SK-N-MC (cell line): ENCODE data around the gene GCK.
"Not testable (repeated sequence)": the region's sequence is repeated elsewhere in the genome, so short reads cannot be mapped to it uniquely, and the experiment has no call there.

Source experiments
- DNase-seq: peaks from one replicate; pipeline ENCODE4 v3.0.0-alpha.2; 2011; ENCODE audit warnings: low read depth, low spot score
- H3K27ac ChIP-seq: fragments of 200-600 bp; sonication (generic); 2 replicates; pipeline ENCODE4 v1.5.1; 2016; ENCODE audit warnings: mixed run types
- H3K36me3 ChIP-seq: fragments of 200-600 bp; sonication (generic); 2 replicates; pipeline ENCODE4 v1.6.1; 2017; ENCODE audit warnings: antibody characterized with exemption, low read length, mixed read lengths; ENCODE audit not compliant: insufficient read depth
- H3K4me3 ChIP-seq: fragments of 200-600 bp; sonication (generic); 2 replicates; pipeline ENCODE4 v1.5.1; 2016
- H3K9ac ChIP-seq: fragments of 200-600 bp; sonication (generic); 2 replicates; pipeline ENCODE4 v1.8.0; 2017; ENCODE audit warnings: mixed run types, mixed read lengths; ENCODE audit not compliant: insufficient read length
- H3K9me3 ChIP-seq: fragments of 200-600 bp; sonication (generic); 2 replicates; pipeline ENCODE4 v1.6.1; 2017; ENCODE audit warnings: low read depth, mild to moderate bottlenecking, antibody characterized with exemption, low read length, moderate library complexity, mixed read lengths
- EZH2 ChIP-seq: fragments of 200-600 bp; sonication (generic); IDR thresholded peaks from one replicate; pipeline ENCODE4 v1.6.1; 2017; ENCODE audit warnings: antibody characterized with exemption
- FOXP2 ChIP-seq: optimal IDR thresholded peaks from 2 replicates; pipeline ENCODE3; 2011; ENCODE audit warnings: mild to moderate bottlenecking, moderate library complexity; ENCODE audit not compliant: insufficient read depth; ENCODE audit errors: extremely low read length, control extremely low read depth
- POLR2AphosphoS5 ChIP-seq: IDR thresholded peaks from 2 replicates; pipeline ENCODE4 v1.6.1; 2012; ENCODE audit warnings: mild to moderate bottlenecking, low read depth, low read length, borderline replicate concordance

Gene GCK

DNA sequence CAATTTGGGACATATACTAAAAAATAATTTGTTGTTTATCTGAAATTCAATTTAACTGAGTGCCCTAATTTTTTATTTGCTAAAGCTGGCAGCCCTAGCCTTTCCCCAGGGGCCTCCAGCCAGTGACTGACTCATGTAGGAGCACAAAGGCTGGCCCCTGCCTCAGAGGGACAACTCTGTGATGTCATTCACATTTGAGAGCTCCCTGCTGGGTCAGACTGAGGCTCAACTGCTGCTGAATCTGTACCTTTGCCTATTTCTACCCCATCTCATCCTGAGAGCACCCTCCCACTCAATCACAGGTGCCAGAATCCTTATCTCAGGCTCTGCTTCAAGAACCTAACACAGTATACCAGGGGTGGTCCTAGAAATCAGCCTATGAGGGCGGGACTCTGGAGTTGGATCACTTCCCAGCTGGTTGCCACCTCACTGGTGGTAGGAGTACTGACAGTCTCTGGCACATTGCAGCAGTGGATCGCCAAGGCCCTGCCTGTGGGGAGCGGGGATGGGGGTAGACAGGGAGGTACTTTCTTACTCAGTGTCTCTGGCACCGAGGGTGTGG lies 11.6 kb downstream of the GCK start:
- H3K9ac ChIP-seq: no peak overlapping the region
- H3K27ac ChIP-seq: no peak overlapping the region
- TF ChIP-seq EZH2: no peak
- TF ChIP-seq FOXP2: no peak
- TF ChIP-seq POLR2AphosphoS5: no peak
- H3K36me3 ChIP-seq: no peaks in the 10 kb centered on the region
- no peaks in the 10 kb centered on the region for H3K9me3 ChIP-seq
- no peak overlapping the region for H3K4me3 ChIP-seq
- no peak for DNase-seq

DNA sequence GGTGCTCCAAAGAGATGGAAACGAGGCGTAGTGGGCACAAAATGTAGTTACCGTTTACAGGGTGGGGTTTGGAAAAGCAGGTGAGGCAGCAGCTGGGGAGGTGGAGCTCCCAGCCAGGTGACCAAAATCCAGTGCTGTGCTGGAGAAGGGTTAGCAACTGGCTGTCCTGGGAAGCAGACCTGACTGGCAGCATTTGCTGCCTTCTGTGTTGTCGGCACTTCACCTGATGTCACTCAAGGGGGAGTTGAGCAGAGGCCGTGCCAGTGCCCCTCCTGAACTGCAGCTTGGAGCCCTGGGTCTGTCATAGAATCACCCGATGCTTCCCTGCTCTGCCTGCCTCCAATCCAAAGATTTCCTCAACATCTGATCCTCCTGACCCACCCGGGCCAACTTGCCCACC lies 12.8 kb downstream of the GCK start:
- Histone ChIP-seq H3K4me3 (no peak overlapping the region), H3K9ac (no peak overlapping the region), H3K36me3 (no peaks in the 10 kb centered on the region), H3K9me3 (no peaks in the 10 kb centered on the region), H3K27ac (no peak overlapping the region)
- TF ChIP-seq FOXP2 (no peak), EZH2 (no peak), POLR2AphosphoS5 (no peak)
- no peak for DNase-seq

DNA sequence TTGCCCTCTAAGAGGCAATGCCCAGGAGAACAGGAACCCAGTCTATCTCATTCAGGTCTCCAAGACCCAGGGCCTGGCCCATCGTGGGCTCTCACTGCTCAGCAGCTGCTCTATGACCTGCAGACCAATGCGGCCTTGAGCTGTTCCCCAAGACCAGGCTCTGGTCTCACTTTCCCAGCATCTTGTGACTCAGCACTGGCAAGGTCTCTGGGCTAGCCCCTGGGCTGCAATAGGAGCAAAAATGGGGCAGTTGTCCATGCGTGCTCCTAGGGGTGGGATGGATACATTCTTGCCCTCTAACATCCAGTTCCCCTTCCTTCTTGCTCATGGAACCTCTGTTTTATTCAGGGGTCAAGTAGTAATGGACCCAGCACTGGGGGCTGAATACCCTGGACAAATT lies 13.5 kb downstream of the GCK start:
- Histone ChIP-seq H3K4me3 (no peak overlapping the region), H3K9me3 (no peaks in the 10 kb centered on the region), H3K27ac (no peak overlapping the region), H3K36me3 (no peaks in the 10 kb centered on the region), H3K9ac (no peak overlapping the region)
- TF ChIP-seq FOXP2: no peak
- no peak for DNase-seq

DNA sequence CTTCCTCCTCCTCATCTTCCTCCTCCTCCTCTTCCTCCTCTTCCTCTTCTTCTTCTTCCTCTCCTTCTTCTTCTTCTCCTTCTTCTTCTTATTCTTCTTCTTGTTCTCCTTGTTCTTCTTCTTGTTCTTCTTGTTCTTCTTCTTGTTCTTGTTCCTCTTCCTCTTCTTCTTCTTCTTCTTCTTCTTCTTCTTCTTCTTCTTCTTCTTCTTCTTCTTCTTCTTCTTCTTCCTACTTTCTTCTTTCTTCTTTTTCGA lies 14.6 kb downstream of the GCK start:
- DNase-seq, H3K9ac ChIP-seq, H3K36me3 ChIP-seq, H3K4me3 ChIP-seq, H3K9me3 ChIP-seq, H3K27ac ChIP-seq: not testable (repeated sequence)

DNA sequence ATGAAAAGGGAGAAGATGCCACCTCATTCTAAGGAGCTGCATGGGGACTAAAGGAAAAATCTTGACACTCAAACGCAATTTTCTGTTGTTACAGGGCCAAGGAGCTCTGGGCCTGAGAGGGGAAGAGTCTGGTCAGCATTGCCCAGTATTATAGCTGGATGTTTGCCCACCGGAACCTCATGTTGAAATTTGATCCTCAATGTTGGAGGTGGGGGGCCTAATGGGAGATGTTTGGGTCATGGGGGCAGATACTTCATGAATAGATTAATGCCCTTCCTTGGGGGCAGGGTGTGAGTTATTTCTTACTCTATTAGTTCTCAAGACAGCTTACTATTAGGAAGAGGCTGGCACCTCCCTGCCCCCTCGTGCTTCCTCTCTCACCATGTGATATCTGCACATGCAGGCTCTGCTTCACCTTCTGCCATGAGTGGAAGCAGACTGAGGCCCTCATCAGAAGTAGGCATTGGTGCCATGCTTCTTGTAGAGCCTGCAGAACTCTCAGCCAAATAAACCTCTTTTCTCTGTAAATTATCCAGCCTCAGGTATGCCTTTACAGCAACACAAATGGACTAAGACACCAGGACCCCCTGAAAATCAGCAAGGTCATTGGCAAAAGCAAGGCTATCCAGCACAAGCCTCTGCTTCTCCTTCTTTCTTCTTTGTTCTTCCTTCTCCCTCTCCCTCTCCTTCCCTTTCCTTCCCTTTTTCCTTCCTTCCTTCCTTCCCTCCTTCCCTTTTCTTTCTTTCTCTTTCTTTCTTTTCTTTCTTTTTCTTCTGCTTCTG lies 15.1 kb downstream of the GCK start:
- H3K36me3 ChIP-seq: no peaks in the 10 kb centered on the region
- no peaks in the 10 kb centered on the region for H3K9me3 ChIP-seq
- TF ChIP-seq FOXP2 (no peak), EZH2 (no peak), POLR2AphosphoS5 (no peak)
- no peak overlapping the region for H3K9ac ChIP-seq
- H3K27ac ChIP-seq: no peak overlapping the region
- no peak for DNase-seq
- no peak overlapping the region for H3K4me3 ChIP-seq

DNA sequence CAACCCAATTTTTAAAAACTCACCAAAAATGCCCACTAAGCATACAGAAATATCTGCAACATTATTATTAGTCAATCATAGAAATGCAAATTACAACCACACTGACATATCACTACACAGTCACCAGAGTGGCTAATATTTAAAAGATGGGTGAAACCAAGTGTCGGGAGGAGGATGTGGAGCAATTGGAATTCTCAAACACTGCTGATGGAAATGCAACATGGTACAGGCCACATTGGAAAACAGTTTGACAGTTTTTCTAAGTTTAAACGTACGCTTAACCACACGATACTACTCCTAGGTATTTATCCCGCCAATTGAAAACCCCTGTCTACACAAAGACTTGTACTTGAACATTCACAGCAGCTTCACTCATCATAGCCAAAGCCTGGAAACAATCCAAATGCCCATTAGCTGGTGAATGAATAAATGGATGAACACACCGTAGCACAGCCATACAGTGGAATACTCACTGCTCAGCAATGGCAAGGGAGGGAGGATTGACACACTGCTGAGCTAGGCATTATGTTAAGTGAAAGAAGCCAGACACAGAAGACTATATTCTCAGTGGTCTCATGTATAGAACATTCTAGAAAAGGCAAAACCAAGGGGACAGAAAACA lies 16.3 kb downstream of the GCK start:
- TF ChIP-seq FOXP2 (no peak), POLR2AphosphoS5 (no peak), EZH2 (no peak)
- no peaks in the 10 kb centered on the region for H3K9me3 ChIP-seq
- no peak for DNase-seq
- no peak overlapping the region for H3K9ac ChIP-seq
- no peak overlapping the region for H3K27ac ChIP-seq
- H3K36me3 ChIP-seq: no peaks in the 10 kb centered on the region
- H3K4me3 ChIP-seq: no peak overlapping the region

DNA sequence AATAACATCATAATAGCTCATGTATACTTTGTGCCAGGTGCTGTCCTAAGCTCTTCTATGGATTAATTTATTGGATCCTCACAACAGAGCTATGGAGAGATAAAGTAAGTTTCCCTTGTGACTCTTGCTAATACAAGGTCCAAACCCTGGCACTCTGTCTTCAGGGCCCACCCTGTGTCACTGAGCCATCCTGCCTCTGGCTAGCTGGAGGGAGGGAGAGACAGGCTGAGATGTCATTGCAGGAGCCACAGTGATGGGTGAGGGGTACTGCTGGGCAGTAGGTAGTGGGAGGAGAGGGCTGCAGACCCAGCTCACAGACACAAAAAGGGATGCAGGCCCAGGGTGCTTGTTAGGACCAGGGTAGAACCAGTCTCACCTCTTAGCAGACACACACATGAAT lies 16.9 kb downstream of the GCK start:
- no peak overlapping the region for H3K4me3 ChIP-seq
- no peaks in the 10 kb centered on the region for H3K36me3 ChIP-seq
- TF ChIP-seq FOXP2 (no peak), POLR2AphosphoS5 (no peak), EZH2 (no peak)
- no peak overlapping the region for H3K9ac ChIP-seq
- H3K27ac ChIP-seq: no peak overlapping the region
- DNase-seq: no peak
- H3K9me3 ChIP-seq: no peaks in the 10 kb centered on the region

DNA sequence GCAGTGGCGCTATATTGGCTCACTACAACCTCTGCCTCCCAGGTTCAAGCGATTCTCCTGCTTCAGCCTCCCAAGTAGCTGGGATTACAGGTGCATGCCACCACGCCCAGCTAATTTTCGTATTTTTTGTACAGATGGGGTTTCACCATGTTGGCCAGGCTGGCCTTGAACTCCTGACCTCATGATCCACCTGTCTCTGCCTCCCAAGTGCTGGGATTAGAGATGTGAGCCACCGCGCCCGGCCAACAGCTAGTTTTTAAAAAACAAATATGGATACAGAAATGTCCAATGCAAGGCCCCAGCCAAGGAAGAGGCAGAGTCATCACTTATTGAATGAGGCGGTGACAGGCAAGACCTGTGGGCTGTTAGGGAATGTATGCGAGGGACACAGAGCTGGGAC lies 17.3 kb downstream of the GCK start:
- H3K9ac ChIP-seq, H3K9me3 ChIP-seq, H3K36me3 ChIP-seq, H3K27ac ChIP-seq, DNase-seq, H3K4me3 ChIP-seq: not testable (repeated sequence)

DNA sequence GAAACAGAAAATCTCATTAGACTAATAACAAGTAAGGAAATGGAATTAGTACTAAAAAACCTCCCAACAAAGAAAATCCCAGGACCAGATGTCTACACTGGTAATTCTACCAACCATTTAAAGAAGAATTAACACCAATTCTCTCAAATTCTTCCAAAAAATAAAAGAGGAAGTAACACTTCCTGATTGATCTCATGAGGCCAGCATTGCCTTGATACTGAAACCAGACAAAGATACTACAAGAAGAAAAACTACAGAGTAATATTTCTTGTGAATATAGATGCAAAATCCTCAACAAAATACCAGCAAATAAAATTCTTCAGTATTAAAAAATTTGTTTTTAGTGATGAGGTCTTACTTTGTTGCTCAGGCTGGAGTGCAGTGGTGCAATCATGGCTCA lies 21.3 kb downstream of the GCK start:
- no peaks in the 10 kb centered on the region for H3K9me3 ChIP-seq
- no peak overlapping the region for H3K27ac ChIP-seq
- no peaks in the 10 kb centered on the region for H3K36me3 ChIP-seq
- no peak overlapping the region for H3K9ac ChIP-seq
- TF ChIP-seq POLR2AphosphoS5 (no peak), FOXP2 (no peak), EZH2 (no peak)
- DNase-seq: no peak
- H3K4me3 ChIP-seq: no peak overlapping the region

DNA sequence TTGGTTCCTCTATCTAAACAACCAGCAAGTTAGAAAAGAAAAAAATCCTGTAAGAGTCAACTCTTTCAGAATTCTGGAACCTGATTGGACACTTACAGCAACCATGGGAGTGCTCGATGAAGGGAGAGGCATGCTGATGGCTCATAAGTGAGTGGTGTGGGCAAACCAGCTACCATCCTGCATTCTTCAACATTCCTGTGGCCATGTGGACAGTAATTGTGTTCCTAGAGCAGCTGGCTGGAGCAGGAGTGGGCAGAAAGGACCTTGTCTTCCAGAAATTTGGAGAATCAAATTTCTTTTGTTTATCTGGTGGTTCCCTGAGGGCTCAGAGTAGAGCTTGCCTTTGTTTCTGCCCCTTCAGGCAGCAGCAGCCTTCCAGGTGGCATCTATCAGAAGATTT lies 25.6 kb downstream of the GCK start:
- TF ChIP-seq POLR2AphosphoS5 (no peak), FOXP2 (no peak), EZH2 (no peak)
- no peak overlapping the region for H3K9ac ChIP-seq
- H3K4me3 ChIP-seq: no peak overlapping the region
- H3K27ac ChIP-seq: no peak overlapping the region
- DNase-seq: no peak
- no peaks in the 10 kb centered on the region for H3K9me3 ChIP-seq
- H3K36me3 ChIP-seq: no peaks in the 10 kb centered on the region
